ENCODE data around the gene BRD4. TPM values are rescaled to one million over a fixed set of nuclear protein-coding genes. Genes with fewer than 3 reads are reported as not detected.

BRD4 gene
- total and polyA plus RNA-seq, 2 experiments from 2014 or later = 63.8 to 115 TPM

DNA sequence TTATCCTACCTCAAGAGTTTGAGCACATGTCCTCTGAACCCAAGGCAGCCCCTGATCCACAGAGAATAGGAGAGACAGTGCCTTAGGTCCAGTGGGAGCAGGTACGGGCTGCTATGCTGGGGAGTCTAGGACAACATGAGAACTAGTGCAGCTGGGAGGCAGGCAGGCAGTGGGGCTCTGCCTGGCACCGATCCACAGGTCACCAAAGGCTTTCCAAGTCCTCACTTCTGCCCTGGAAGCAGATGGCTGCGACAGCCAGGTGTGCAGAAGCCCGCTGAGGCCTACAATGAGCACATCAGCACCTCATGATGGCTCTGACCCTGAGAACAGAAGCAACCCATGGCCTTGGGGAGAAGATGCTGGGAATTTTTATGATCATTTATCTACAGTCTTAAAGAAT is 70.3 kb downstream of the BRD4 start:
- Mint-ChIP-seq H3K9me3 (no peaks in the 10 kb centered on the region), H3K4me1 (no peaks in the 10 kb centered on the region), H3K27me3 (ENCODE audit: insufficient read depth, low read depth, poor library complexity) (peaks cover 14% of the 10 kb centered on the region), H3K4me3 (no peak overlapping the region), H3K36me3 (ENCODE audit: low read depth) (peaks cover 87% of the 10 kb centered on the region), H3K27ac (no peak overlapping the region)
- H3K36me3 ChIP-seq (ENCODE audit: insufficient read depth) = peaks cover 45% of the 10 kb centered on the region
- H3K27me3 ChIP-seq (ENCODE audit: insufficient read depth) = no peaks in the 10 kb centered on the region
- no peaks in the 10 kb centered on the region for H3K4me1 ChIP-seq (ENCODE audit: insufficient read depth)
- H3K4me2 ChIP-seq = no peak overlapping the region
- H2AFZ ChIP-seq = no peak overlapping the region
- H3K79me2 ChIP-seq (replicated peaks; ENCODE audit: insufficient read depth) = peaks cover 45% of the 10 kb centered on the region
- peaks cover 47% of the 10 kb centered on the region for H4K20me1 ChIP-seq (replicated peaks; ENCODE audit: insufficient read depth)
- H3F3A ChIP-seq (replicated peaks; ENCODE audit: low read depth) = peaks cover 25% of the 10 kb centered on the region; the same call in 1 of the 2 replicates
- ATAC-seq = no peak
- H3K9me2 ChIP-seq (ENCODE audit: insufficient read depth) = no peaks in the 10 kb centered on the region
- no peak overlapping the region for H3K27ac ChIP-seq (ENCODE audit: low read depth)
- TF ChIP-seq, protein P1, sequence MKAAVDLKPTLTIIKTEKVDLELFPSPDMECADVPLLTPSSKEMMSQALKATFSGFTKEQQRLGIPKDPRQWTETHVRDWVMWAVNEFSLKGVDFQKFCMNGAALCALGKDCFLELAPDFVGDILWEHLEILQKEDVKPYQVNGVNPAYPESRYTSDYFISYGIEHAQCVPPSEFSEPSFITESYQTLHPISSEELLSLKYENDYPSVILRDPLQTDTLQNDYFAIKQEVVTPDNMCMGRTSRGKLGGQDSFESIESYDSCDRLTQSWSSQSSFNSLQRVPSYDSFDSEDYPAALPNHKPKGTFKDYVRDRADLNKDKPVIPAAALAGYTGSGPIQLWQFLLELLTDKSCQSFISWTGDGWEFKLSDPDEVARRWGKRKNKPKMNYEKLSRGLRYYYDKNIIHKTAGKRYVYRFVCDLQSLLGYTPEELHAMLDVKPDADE (IDR thresholded peaks at IDR 0.05) = no peak
- TF ChIP-seq, protein P2, sequence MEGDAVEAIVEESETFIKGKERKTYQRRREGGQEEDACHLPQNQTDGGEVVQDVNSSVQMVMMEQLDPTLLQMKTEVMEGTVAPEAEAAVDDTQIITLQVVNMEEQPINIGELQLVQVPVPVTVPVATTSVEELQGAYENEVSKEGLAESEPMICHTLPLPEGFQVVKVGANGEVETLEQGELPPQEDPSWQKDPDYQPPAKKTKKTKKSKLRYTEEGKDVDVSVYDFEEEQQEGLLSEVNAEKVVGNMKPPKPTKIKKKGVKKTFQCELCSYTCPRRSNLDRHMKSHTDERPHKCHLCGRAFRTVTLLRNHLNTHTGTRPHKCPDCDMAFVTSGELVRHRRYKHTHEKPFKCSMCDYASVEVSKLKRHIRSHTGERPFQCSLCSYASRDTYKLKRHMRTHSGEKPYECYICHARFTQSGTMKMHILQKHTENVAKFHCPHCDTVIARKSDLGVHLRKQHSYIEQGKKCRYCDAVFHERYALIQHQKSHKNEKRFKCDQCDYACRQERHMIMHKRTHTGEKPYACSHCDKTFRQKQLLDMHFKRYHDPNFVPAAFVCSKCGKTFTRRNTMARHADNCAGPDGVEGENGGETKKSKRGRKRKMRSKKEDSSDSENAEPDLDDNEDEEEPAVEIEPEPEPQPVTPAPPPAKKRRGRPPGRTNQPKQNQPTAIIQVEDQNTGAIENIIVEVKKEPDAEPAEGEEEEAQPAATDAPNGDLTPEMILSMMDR (conservative IDR thresholded peaks at IDR 0.05; ENCODE audit: low read depth in 2 of 2) = no peak
- TF ChIP-seq STAT1 (IDR thresholded peaks at IDR 0.05; ENCODE audit: unreplicated experiment) (no peak), POLR2AphosphoS5 (IDR thresholded peaks at IDR 0.05; ENCODE audit: low read depth) (no peak), REST (IDR thresholded peaks at IDR 0.05; ENCODE audit: unreplicated experiment) (no peak), JUNB (IDR thresholded peaks at IDR 0.05; ENCODE audit: unreplicated experiment) (no peak), EZH2phosphoT487 (IDR thresholded peaks at IDR 0.05; ENCODE audit: unreplicated experiment) (no peak), ZNF114 (CRISPR knock-in tag; IDR thresholded peaks at IDR 0.05) (no peak)
- H3K4me3 ChIP-seq = no peak overlapping the region
- no peak for DNase-seq (ENCODE audit: low spot score)

DNA sequence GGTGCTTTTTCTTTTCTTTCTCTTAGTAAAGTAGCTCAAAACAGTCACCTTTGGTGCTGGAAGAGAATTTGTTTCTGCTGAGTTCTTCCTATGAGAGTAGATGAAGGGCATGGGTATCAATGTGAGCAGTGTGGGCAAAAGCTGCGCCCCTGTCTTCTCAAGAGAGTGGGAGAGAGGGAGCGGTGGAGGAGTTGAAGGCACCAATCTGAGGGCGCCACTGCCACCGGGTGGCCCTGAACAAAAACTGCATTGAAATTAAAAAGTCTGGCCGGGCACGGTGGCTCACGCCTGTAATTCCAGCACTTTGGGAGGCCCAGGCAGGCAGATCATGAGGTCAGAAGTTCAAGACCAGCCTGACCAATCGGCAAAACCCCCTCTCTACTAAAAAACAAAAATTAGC is 71.4 kb downstream of the BRD4 start:
- Histone ChIP-seq H3K27ac (ENCODE audit: low read depth) (peak overlapping the region; percentile 53; the same call in 1 of the 2 replicates), H3K9me2 (ENCODE audit: insufficient read depth) (no peaks in the 10 kb centered on the region), H4K20me1 (replicated peaks; ENCODE audit: insufficient read depth) (peaks cover 42% of the 10 kb centered on the region), H3K79me2 (replicated peaks; ENCODE audit: insufficient read depth) (peaks cover 40% of the 10 kb centered on the region), H3K36me3 (ENCODE audit: insufficient read depth) (peaks cover 50% of the 10 kb centered on the region), H3K4me3 (no peak overlapping the region), H2AFZ (no peak overlapping the region), H3K4me1 (ENCODE audit: insufficient read depth) (no peaks in the 10 kb centered on the region), H3F3A (replicated peaks; ENCODE audit: low read depth) (peaks cover 19% of the 10 kb centered on the region; the same call in 1 of the 2 replicates), H3K27me3 (ENCODE audit: insufficient read depth) (no peaks in the 10 kb centered on the region), H3K4me2 (no peak overlapping the region)
- H3K27ac Mint-ChIP-seq = no peak overlapping the region
- no peak overlapping the region for H3K4me3 Mint-ChIP-seq
- peak; percentile 33 for ATAC-seq
- peaks cover 2% of the 10 kb centered on the region; the same call in 1 of the 3 replicates for H3K9me3 Mint-ChIP-seq
- peaks cover 89% of the 10 kb centered on the region for H3K36me3 Mint-ChIP-seq (ENCODE audit: low read depth)
- TF ChIP-seq, protein P1 (IDR thresholded peaks at IDR 0.05) = no peak
- TF ChIP-seq NANOG (IDR thresholded peaks at IDR 0.05; ENCODE audit: borderline replicate concordance) = no peak
- no peak for TF ChIP-seq ZNF114 (CRISPR knock-in tag; IDR thresholded peaks at IDR 0.05)
- TF ChIP-seq, protein P2 (conservative IDR thresholded peaks at IDR 0.05; ENCODE audit: low read depth in 2 of 2) = peak; percentile 44 to 49
- peaks cover 16% of the 10 kb centered on the region for H3K27me3 Mint-ChIP-seq (ENCODE audit: insufficient read depth, low read depth, poor library complexity)
- H3K4me1 Mint-ChIP-seq = no peaks in the 10 kb centered on the region; the same call in 2 of the 3 replicates
- peak; percentile 46 for DNase-seq (ENCODE audit: low spot score)
